GM23338 (cell line): ENCODE data around the gene CUX1. TPM values are rescaled to one million over a fixed set of nuclear protein-coding genes. Genes with fewer than 3 reads are reported as not detected.

ENCODE experiments used
- ATAC-seq: fragments of 200-7000 bp; cut with Tn5 transposase; 3 replicates; pipeline ENCODE4 v1.9.1; 2020
- DNase-seq: peaks from one replicate; pipeline ENCODE4 v3.0.0-alpha.2; 2015; ENCODE audit warnings: low spot score
- H2AFZ ChIP-seq: fragments of 200-600 bp; sonication (generic); 2 replicates; pipeline ENCODE4 v1.8.0; 2016; ENCODE audit warnings: antibody characterized with exemption, mild to moderate bottlenecking, moderate library complexity
- H3F3A ChIP-seq: fragments of 200-600 bp; sonication (generic); replicated peaks from 2 replicates; pipeline ENCODE4 v1.8.0; 2017; ENCODE audit warnings: antibody characterized with exemption, mixed run types, low read depth
- H3K27ac ChIP-seq: fragments of 200-600 bp; sonication (generic); 2 replicates; pipeline ENCODE4 v1.6.1; 2016; ENCODE audit warnings: low read depth
- H3K27me3 ChIP-seq: fragments of 200-600 bp; sonication (generic); 2 replicates; pipeline ENCODE4 v1.8.0; 2016; ENCODE audit warnings: mild to moderate bottlenecking, mixed run types, moderate library complexity; ENCODE audit not compliant: insufficient read depth
- H3K36me3 ChIP-seq: fragments of 200-600 bp; sonication (generic); 2 replicates; pipeline ENCODE4 v1.8.0; 2016; ENCODE audit warnings: mild to moderate bottlenecking; ENCODE audit not compliant: insufficient read depth
- H3K4me1 ChIP-seq: fragments of 200-600 bp; sonication (generic); 2 replicates; pipeline ENCODE4 v1.8.0; 2016; ENCODE audit warnings: mild to moderate bottlenecking, moderate library complexity; ENCODE audit not compliant: insufficient read depth
- H3K4me2 ChIP-seq: fragments of 200-600 bp; sonication (generic); 2 replicates; pipeline ENCODE4 v1.7.1; 2017; ENCODE audit warnings: mixed run types
- H3K4me3 ChIP-seq: fragments of 200-600 bp; sonication (generic); 2 replicates; pipeline ENCODE4 v1.6.1; 2016; ENCODE audit warnings: mixed run types
- H3K79me2 ChIP-seq: fragments of 200-600 bp; sonication (generic); replicated peaks from 2 replicates; pipeline ENCODE4 v1.8.0; 2017; ENCODE audit warnings: mild to moderate bottlenecking; ENCODE audit not compliant: insufficient read depth
- H3K9me2 ChIP-seq: fragments of 200-600 bp; sonication (generic); 2 replicates; pipeline ENCODE4 v1.8.0; 2017; ENCODE audit not compliant: insufficient read depth
- H4K20me1 ChIP-seq: fragments of 200-600 bp; sonication (generic); replicated peaks from 2 replicates; pipeline ENCODE4 v1.8.0; 2017; ENCODE audit warnings: mild to moderate bottlenecking; ENCODE audit not compliant: insufficient read depth
- H3K27ac Mint-ChIP-seq: 2 replicates; pipeline ENCODE4 v1.8.0; 2020; ENCODE audit warnings: inconsistent platforms, mild to moderate bottlenecking, moderate library complexity, mixed read lengths
- H3K27me3 Mint-ChIP-seq: 3 replicates; pipeline ENCODE4 v1.8.0; 2022; ENCODE audit warnings: low read depth, mild to moderate bottlenecking, moderate library complexity, mixed read lengths, inconsistent platforms; ENCODE audit not compliant: insufficient read depth, poor library complexity
- H3K36me3 Mint-ChIP-seq: 3 replicates; pipeline ENCODE4 v1.8.0; 2021; ENCODE audit warnings: low read depth, mild to moderate bottlenecking, inconsistent platforms, moderate library complexity, mixed read lengths
- H3K4me1 Mint-ChIP-seq: 3 replicates; pipeline ENCODE4 v1.8.0; 2020; ENCODE audit warnings: mild to moderate bottlenecking, inconsistent platforms, mixed read lengths
- H3K4me3 Mint-ChIP-seq: 3 replicates; pipeline ENCODE4 v1.8.0; 2021; ENCODE audit warnings: moderate library complexity, mild to moderate bottlenecking, inconsistent platforms, mixed read lengths
- H3K9me3 Mint-ChIP-seq: 3 replicates; pipeline ENCODE4 v1.8.0; 2020; ENCODE audit warnings: moderate library complexity, mild to moderate bottlenecking, inconsistent platforms, mixed read lengths
- CREB1 ChIP-seq: fragments of 250-450 bp; sonication (Bioruptor Pico); IDR thresholded peaks from 2 replicates; pipeline ENCODE4 v1.5.0; 2020; ENCODE audit warnings: low read depth, mild to moderate bottlenecking, moderate library complexity
- EZH2 ChIP-seq: fragments of 200-600 bp; sonication (generic); IDR thresholded peaks from one replicate; pipeline ENCODE4 v1.8.0; 2017; ENCODE audit warnings: antibody characterized with exemption, mild to moderate bottlenecking, low read depth; ENCODE audit not compliant: unreplicated experiment
- EZH2phosphoT487 ChIP-seq: fragments of 200-600 bp; sonication (generic); IDR thresholded peaks from one replicate; pipeline ENCODE4 v1.8.1; 2018; ENCODE audit warnings: antibody characterized with exemption; ENCODE audit not compliant: unreplicated experiment
- JUNB ChIP-seq: IDR thresholded peaks from one replicate; pipeline ENCODE4 v1.6.1; 2016; ENCODE audit warnings: antibody characterized with exemption; ENCODE audit not compliant: unreplicated experiment
- NANOG ChIP-seq: IDR thresholded peaks from 2 replicates; pipeline ENCODE4 v1.6.1; 2016; ENCODE audit warnings: antibody characterized with exemption, borderline replicate concordance
- POLR2AphosphoS5 ChIP-seq: IDR thresholded peaks from 2 replicates; pipeline ENCODE4 v1.6.1; 2016; ENCODE audit warnings: antibody characterized with exemption, low read depth
- STAT1 ChIP-seq: IDR thresholded peaks from one replicate; pipeline ENCODE4 v1.6.1; 2016; ENCODE audit warnings: antibody characterized with exemption; ENCODE audit not compliant: unreplicated experiment
- ZNF114 ChIP-seq: fragments of 250-450 bp; sonication (Bioruptor Pico); IDR thresholded peaks from 2 replicates; pipeline ENCODE4 v1.5.0; 2020; ENCODE audit warnings: mild to moderate bottlenecking, moderate library complexity
- ZNF331 ChIP-seq: fragments of 250-450 bp; sonication (Bioruptor Pico); IDR thresholded peaks from 2 replicates; pipeline ENCODE4 v1.5.0; 2020; ENCODE audit warnings: low read depth, mild to moderate bottlenecking, moderate library complexity
- polyA plus RNA-seq: library from polyadenylated mRNA; unstranded; fragments of >200 nt; fragmentation: Nextera tagmentation; extraction: Ambion mirVana; gene quantifications from 2 replicates; pipeline ENCODE4 v1.2.1, GENCODE V29; 2016
- total RNA-seq: library from RNA; depleted of rRNA; stranded (reverse); fragments of >200 nt; shearing (Covaris generic); gene quantifications from 2 replicates; pipeline ENCODE4 v1.2.3, GENCODE V29; 2014
- TF ChIP-seq, protein P1 (sequence below): IDR thresholded peaks from 2 replicates; pipeline ENCODE4 v1.6.1; 2016; ENCODE audit warnings: antibody characterized with exemption
- TF ChIP-seq, protein P2 (sequence below): IDR thresholded peaks from one replicate; pipeline ENCODE4 v1.6.1; 2018; ENCODE audit warnings: antibody characterized with exemption; ENCODE audit not compliant: unreplicated experiment
- TF ChIP-seq, protein P3 (sequence below): fragments of 250-450 bp; sonication (Bioruptor Pico); IDR thresholded peaks from 2 replicates; pipeline ENCODE4 v1.5.0; 2020; ENCODE audit warnings: mild to moderate bottlenecking, moderate library complexity
- TF ChIP-seq, protein P4 (sequence below), 2 experiments: fragments of 200-600 bp in 1 of 2; sonication (generic) in 1 of 2; conservative IDR thresholded peaks; 2 replicates each; pipeline versions ENCODE4 v1.5.1 to v1.6.1; 2016 to 2017; ENCODE audit warnings: antibody characterized with exemption in 2 of 2, low read depth in 2 of 2, mild to moderate bottlenecking in 2 of 2, moderate library complexity in 1 of 2

Gene CUX1
- total and polyA plus RNA-seq, 2 experiments from 2014 or later, result 49.9 to 64.0 TPM

DNA sequence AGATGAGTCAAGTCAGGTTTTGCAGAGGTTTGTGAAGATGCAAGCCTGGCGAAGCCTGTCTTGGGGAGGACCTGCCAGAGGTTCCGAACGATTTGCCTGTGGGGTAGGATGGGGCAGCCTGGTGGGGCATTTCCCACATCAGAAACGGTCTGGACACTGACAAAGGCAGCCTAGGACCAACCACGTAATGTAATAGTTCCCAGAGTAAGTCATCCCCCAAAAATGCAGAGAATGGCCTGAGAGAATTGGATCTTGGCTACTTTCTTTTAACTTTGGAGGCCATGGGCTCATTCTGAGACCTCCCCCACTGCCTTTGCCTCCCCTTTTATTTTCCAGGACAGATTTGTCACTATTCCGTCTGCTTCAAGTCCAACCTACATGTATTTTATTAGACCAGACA is 300.3 kb downstream of the CUX1 start:
- peaks cover 8% of the 10 kb centered on the region for H3K36me3 ChIP-seq
- H3K4me3 ChIP-seq, result no peak overlapping the region
- H3K27ac ChIP-seq, result peak overlapping the region; percentile 61; the same call in 1 of the 2 replicates
- ATAC-seq (no peak), DNase-seq (no peak)
- Mint-ChIP-seq H3K36me3 (peaks cover 29% of the 10 kb centered on the region), H3K27ac (no peak overlapping the region), H3K9me3 (no peaks in the 10 kb centered on the region; the same call in 2 of the 3 replicates), H3K27me3 (peaks cover 6% of the 10 kb centered on the region), H3K4me3 (no peak overlapping the region), H3K4me1 (peaks cover 19% of the 10 kb centered on the region)
- no peaks in the 10 kb centered on the region for H4K20me1 ChIP-seq
- H3K9me2 ChIP-seq, result no peaks in the 10 kb centered on the region
- no peaks in the 10 kb centered on the region for H3K27me3 ChIP-seq
- TF ChIP-seq CREB1 (CRISPR knock-in tag), result no peak
- TF ChIP-seq ZNF114, result no peak
- TF ChIP-seq EZH2, result no peak
- TF ChIP-seq ZNF331 (CRISPR knock-in tag), result no peak
- TF ChIP-seq, protein P1, sequence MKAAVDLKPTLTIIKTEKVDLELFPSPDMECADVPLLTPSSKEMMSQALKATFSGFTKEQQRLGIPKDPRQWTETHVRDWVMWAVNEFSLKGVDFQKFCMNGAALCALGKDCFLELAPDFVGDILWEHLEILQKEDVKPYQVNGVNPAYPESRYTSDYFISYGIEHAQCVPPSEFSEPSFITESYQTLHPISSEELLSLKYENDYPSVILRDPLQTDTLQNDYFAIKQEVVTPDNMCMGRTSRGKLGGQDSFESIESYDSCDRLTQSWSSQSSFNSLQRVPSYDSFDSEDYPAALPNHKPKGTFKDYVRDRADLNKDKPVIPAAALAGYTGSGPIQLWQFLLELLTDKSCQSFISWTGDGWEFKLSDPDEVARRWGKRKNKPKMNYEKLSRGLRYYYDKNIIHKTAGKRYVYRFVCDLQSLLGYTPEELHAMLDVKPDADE, result no peak
- TF ChIP-seq JUNB, result no peak
- no peak for TF ChIP-seq EZH2phosphoT487
- TF ChIP-seq STAT1, result no peak
- TF ChIP-seq, protein P2, sequence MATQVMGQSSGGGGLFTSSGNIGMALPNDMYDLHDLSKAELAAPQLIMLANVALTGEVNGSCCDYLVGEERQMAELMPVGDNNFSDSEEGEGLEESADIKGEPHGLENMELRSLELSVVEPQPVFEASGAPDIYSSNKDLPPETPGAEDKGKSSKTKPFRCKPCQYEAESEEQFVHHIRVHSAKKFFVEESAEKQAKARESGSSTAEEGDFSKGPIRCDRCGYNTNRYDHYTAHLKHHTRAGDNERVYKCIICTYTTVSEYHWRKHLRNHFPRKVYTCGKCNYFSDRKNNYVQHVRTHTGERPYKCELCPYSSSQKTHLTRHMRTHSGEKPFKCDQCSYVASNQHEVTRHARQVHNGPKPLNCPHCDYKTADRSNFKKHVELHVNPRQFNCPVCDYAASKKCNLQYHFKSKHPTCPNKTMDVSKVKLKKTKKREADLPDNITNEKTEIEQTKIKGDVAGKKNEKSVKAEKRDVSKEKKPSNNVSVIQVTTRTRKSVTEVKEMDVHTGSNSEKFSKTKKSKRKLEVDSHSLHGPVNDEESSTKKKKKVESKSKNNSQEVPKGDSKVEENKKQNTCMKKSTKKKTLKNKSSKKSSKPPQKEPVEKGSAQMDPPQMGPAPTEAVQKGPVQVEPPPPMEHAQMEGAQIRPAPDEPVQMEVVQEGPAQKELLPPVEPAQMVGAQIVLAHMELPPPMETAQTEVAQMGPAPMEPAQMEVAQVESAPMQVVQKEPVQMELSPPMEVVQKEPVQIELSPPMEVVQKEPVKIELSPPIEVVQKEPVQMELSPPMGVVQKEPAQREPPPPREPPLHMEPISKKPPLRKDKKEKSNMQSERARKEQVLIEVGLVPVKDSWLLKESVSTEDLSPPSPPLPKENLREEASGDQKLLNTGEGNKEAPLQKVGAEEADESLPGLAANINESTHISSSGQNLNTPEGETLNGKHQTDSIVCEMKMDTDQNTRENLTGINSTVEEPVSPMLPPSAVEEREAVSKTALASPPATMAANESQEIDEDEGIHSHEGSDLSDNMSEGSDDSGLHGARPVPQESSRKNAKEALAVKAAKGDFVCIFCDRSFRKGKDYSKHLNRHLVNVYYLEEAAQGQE, result no peak
- TF ChIP-seq, protein P3, sequence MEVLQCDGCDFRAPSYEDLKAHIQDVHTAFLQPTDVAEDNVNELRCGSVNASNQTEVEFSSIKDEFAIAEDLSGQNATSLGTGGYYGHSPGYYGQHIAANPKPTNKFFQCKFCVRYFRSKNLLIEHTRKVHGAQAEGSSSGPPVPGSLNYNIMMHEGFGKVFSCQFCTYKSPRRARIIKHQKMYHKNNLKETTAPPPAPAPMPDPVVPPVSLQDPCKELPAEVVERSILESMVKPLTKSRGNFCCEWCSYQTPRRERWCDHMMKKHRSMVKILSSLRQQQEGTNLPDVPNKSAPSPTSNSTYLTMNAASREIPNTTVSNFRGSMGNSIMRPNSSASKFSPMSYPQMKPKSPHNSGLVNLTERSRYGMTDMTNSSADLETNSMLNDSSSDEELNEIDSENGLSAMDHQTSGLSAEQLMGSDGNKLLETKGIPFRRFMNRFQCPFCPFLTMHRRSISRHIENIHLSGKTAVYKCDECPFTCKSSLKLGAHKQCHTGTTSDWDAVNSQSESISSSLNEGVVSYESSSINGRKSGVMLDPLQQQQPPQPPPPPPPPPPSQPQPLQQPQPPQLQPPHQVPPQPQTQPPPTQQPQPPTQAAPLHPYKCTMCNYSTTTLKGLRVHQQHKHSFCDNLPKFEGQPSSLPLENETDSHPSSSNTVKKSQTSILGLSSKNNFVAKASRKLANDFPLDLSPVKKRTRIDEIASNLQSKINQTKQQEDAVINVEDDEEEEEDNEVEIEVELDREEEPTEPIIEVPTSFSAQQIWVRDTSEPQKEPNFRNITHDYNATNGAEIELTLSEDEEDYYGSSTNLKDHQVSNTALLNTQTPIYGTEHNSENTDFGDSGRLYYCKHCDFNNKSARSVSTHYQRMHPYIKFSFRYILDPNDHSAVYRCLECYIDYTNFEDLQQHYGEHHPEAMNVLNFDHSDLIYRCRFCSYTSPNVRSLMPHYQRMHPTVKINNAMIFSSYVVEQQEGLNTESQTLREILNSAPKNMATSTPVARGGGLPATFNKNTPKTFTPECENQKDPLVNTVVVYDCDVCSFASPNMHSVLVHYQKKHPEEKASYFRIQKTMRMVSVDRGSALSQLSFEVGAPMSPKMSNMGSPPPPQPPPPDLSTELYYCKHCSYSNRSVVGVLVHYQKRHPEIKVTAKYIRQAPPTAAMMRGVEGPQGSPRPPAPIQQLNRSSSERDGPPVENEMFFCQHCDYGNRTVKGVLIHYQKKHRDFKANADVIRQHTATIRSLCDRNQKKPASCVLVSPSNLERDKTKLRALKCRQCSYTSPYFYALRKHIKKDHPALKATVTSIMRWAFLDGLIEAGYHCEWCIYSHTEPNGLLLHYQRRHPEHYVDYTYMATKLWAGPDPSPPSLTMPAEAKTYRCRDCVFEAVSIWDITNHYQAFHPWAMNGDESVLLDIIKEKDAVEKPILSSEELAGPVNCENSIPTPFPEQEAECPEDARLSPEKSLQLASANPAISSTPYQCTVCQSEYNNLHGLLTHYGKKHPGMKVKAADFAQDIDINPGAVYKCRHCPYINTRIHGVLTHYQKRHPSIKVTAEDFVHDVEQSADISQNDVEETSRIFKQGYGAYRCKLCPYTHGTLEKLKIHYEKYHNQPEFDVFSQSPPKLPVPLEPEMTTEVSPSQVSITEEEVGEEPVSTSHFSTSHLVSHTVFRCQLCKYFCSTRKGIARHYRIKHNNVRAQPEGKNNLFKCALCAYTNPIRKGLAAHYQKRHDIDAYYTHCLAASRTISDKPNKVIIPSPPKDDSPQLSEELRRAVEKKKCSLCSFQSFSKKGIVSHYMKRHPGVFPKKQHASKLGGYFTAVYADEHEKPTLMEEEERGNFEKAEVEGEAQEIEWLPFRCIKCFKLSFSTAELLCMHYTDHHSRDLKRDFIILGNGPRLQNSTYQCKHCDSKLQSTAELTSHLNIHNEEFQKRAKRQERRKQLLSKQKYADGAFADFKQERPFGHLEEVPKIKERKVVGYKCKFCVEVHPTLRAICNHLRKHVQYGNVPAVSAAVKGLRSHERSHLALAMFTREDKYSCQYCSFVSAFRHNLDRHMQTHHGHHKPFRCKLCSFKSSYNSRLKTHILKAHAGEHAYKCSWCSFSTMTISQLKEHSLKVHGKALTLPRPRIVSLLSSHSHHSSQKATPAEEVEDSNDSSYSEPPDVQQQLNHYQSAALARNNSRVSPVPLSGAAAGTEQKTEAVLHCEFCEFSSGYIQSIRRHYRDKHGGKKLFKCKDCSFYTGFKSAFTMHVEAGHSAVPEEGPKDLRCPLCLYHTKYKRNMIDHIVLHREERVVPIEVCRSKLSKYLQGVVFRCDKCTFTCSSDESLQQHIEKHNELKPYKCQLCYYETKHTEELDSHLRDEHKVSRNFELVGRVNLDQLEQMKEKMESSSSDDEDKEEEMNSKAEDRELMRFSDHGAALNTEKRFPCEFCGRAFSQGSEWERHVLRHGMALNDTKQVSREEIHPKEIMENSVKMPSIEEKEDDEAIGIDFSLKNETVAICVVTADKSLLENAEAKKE (CRISPR knock-in tag), result no peak
- TF ChIP-seq POLR2AphosphoS5, result no peak
- TF ChIP-seq, protein P4, sequence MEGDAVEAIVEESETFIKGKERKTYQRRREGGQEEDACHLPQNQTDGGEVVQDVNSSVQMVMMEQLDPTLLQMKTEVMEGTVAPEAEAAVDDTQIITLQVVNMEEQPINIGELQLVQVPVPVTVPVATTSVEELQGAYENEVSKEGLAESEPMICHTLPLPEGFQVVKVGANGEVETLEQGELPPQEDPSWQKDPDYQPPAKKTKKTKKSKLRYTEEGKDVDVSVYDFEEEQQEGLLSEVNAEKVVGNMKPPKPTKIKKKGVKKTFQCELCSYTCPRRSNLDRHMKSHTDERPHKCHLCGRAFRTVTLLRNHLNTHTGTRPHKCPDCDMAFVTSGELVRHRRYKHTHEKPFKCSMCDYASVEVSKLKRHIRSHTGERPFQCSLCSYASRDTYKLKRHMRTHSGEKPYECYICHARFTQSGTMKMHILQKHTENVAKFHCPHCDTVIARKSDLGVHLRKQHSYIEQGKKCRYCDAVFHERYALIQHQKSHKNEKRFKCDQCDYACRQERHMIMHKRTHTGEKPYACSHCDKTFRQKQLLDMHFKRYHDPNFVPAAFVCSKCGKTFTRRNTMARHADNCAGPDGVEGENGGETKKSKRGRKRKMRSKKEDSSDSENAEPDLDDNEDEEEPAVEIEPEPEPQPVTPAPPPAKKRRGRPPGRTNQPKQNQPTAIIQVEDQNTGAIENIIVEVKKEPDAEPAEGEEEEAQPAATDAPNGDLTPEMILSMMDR (conservative IDR thresholded peaks at IDR 0.05; ENCODE audit: low read depth in 2 of 2), result no peak
- TF ChIP-seq NANOG, result no peak
- peaks cover 5% of the 10 kb centered on the region; the same call in 1 of the 2 replicates for H3K79me2 ChIP-seq
- H2AFZ ChIP-seq, result no peak overlapping the region
- no peak overlapping the region for H3K4me2 ChIP-seq
- no peaks in the 10 kb centered on the region for H3F3A ChIP-seq
- peaks cover 12% of the 10 kb centered on the region; the same call in 1 of the 2 replicates for H3K4me1 ChIP-seq
